WTC11 (cell line): Measurements from ENCODE around the gene ERP29. TPM values are rescaled to one million over a fixed set of nuclear protein-coding genes. Genes with fewer than 3 reads are reported as not detected.

Experiments used
- ATAC-seq: fragments of 200-7000 bp; cut with Tn5 transposase; 2 replicates; pipeline ENCODE4 v1.10.0; 2021; ENCODE audit warnings: mild to moderate bottlenecking, moderate library complexity
- CTCF ChIA-PET: fragments of 300-600 bp; sonication (Branson Sonifier 250); formaldehyde crosslinking; loops from one replicate; lab custom pipeline; 2021; ENCODE audit warnings: antibody characterized with exemption; lab: Charles Lee
- POLR2A ChIA-PET: fragments of 350-600 bp; sonication (Branson Sonifier 250); formaldehyde crosslinking; loops from one replicate; lab custom pipeline; 2021; ENCODE audit warnings: antibody characterized with exemption; lab: Charles Lee
- DNase-seq: peaks from one replicate; pipeline ENCODE4 v3.0.0; 2021; ENCODE audit warnings: low spot score
- H3K27ac Mint-ChIP-seq: 2 replicates; pipeline ENCODE4 v1.8.0; 2021; ENCODE audit warnings: mixed read lengths
- H3K27me3 Mint-ChIP-seq: 2 replicates; pipeline ENCODE4 v1.8.0; 2021; ENCODE audit warnings: low read depth, mild to moderate bottlenecking, moderate library complexity, mixed read lengths
- H3K36me3 Mint-ChIP-seq: 2 replicates; pipeline ENCODE4 v1.8.0; 2021; ENCODE audit warnings: mixed read lengths
- H3K4me1 Mint-ChIP-seq: 2 replicates; pipeline ENCODE4 v1.8.0; 2022; ENCODE audit warnings: mixed read lengths
- H3K4me3 Mint-ChIP-seq: 2 replicates; pipeline ENCODE4 v1.8.0; 2021; ENCODE audit warnings: mild to moderate bottlenecking, moderate library complexity, mixed read lengths
- H3K9me3 Mint-ChIP-seq: 2 replicates; pipeline ENCODE4 v1.8.0; 2021; ENCODE audit warnings: mixed read lengths
- FOXK1 ChIP-seq: sonication (generic); formaldehyde crosslinking; IDR thresholded peaks from 2 replicates; pipeline ENCODE4 v1.8.0; 2022; ENCODE audit warnings: mild to moderate bottlenecking, moderate library complexity, missing genetic modification reagents
- HMGA2 ChIP-seq: fragments of 250-450 bp; sonication (Bioruptor Pico); IDR thresholded peaks from 2 replicates; pipeline ENCODE4 v1.4.0; 2021; ENCODE audit warnings: mild to moderate bottlenecking, moderate library complexity
- JUN ChIP-seq: sonication (generic); formaldehyde crosslinking; IDR thresholded peaks from 2 replicates; pipeline ENCODE4 v1.8.0; 2023; ENCODE audit warnings: mild to moderate bottlenecking, missing genetic modification reagents
- MXD4 ChIP-seq: fragments of 250-450 bp; sonication (Bioruptor Pico); IDR thresholded peaks from 2 replicates; pipeline ENCODE4 v1.8.0; 2021; ENCODE audit warnings: mild to moderate bottlenecking, moderate library complexity, borderline replicate concordance
- NR1H2 ChIP-seq: sonication (generic); formaldehyde crosslinking; IDR thresholded peaks from 2 replicates; pipeline ENCODE4 v1.9.0; 2021; ENCODE audit warnings: mild to moderate bottlenecking, moderate library complexity, missing genetic modification reagents
- NR3C1 ChIP-seq: sonication (generic); formaldehyde crosslinking; conservative IDR thresholded peaks from 2 replicates; pipeline ENCODE4 v1.8.1; 2023; ENCODE audit warnings: low read depth, mild to moderate bottlenecking, missing genetic modification reagents
- OVOL2 ChIP-seq: fragments of 250-450 bp; sonication (Bioruptor Pico); IDR thresholded peaks from 2 replicates; pipeline ENCODE4 v1.9.0; 2021; ENCODE audit warnings: mild to moderate bottlenecking, borderline replicate concordance
- SMAD3 ChIP-seq: sonication (generic); formaldehyde crosslinking; IDR thresholded peaks from 2 replicates; pipeline ENCODE4 v1.8.0; 2022; ENCODE audit warnings: missing genetic modification reagents, mild to moderate bottlenecking, borderline replicate concordance
- SOX15 ChIP-seq: fragments of 250-450 bp; sonication (Bioruptor Pico); IDR thresholded peaks from 2 replicates; pipeline ENCODE4 v1.9.0; 2021; ENCODE audit warnings: mild to moderate bottlenecking
- ZNF121 ChIP-seq: sonication (generic); formaldehyde crosslinking; IDR thresholded peaks from 2 replicates; pipeline ENCODE4 v1.8.0; 2023; ENCODE audit warnings: missing genetic modification reagents
- ZNF263 ChIP-seq: sonication (generic); formaldehyde crosslinking; IDR thresholded peaks from 2 replicates; pipeline ENCODE4 v1.8.1; 2022; ENCODE audit warnings: low read depth, mild to moderate bottlenecking, moderate library complexity, missing genetic modification reagents
- ZNF396 ChIP-seq: fragments of 250-450 bp; sonication (Bioruptor Pico); IDR thresholded peaks from 2 replicates; pipeline ENCODE4 v1.8.0; 2021; ENCODE audit warnings: mild to moderate bottlenecking, moderate library complexity, borderline replicate concordance
- total RNA-seq: library from RNA; stranded (reverse); gene quantifications from 3 replicates; pipeline ENCODE4 v1.2.3, GENCODE V29; 2021
- TF ChIP-seq, protein P1 (sequence below): sonication (generic); formaldehyde crosslinking; IDR thresholded peaks from 2 replicates; pipeline ENCODE4 v1.8.1; 2022; ENCODE audit warnings: mild to moderate bottlenecking, missing genetic modification reagents, moderate library complexity, borderline replicate concordance
- TF ChIP-seq, protein P2 (sequence below): sonication (generic); formaldehyde crosslinking; IDR thresholded peaks from 2 replicates; pipeline ENCODE4 v1.8.1; 2022; ENCODE audit warnings: low read depth, missing genetic modification reagents, borderline replicate concordance
- TF ChIP-seq, protein P3 (sequence below): sonication (generic); formaldehyde crosslinking; IDR thresholded peaks from 2 replicates; pipeline ENCODE4 v1.8.1; 2023; ENCODE audit warnings: mild to moderate bottlenecking, missing genetic modification reagents, moderate library complexity
- TF ChIP-seq, protein P4 (sequence below): sonication (generic); formaldehyde crosslinking; IDR thresholded peaks from 2 replicates; pipeline ENCODE4 v1.8.1; 2023; ENCODE audit warnings: mild to moderate bottlenecking, missing genetic modification reagents, moderate library complexity
- TF ChIP-seq, protein P5 (sequence below): sonication (generic); formaldehyde crosslinking; IDR thresholded peaks from 2 replicates; pipeline ENCODE4 v1.8.0; 2022; ENCODE audit warnings: mild to moderate bottlenecking, missing genetic modification reagents
- TF ChIP-seq, protein P6 (sequence below): sonication (generic); formaldehyde crosslinking; IDR thresholded peaks from 2 replicates; pipeline ENCODE4 v1.8.1; 2023; ENCODE audit warnings: mild to moderate bottlenecking, missing genetic modification reagents
- TF ChIP-seq, protein P7 (sequence below): sonication (generic); formaldehyde crosslinking; IDR thresholded peaks from 2 replicates; pipeline ENCODE4 v1.8.1; 2023; ENCODE audit warnings: mild to moderate bottlenecking, moderate library complexity, missing genetic modification reagents
- TF ChIP-seq, protein P8 (sequence below): sonication (generic); formaldehyde crosslinking; conservative IDR thresholded peaks from 2 replicates; pipeline ENCODE4 v1.8.1; 2023; ENCODE audit warnings: mild to moderate bottlenecking, low read depth, missing genetic modification reagents, moderate library complexity

The ERP29 gene
- total RNA-seq, 1 experiment from 2014 or later, result 162 TPM

DNA sequence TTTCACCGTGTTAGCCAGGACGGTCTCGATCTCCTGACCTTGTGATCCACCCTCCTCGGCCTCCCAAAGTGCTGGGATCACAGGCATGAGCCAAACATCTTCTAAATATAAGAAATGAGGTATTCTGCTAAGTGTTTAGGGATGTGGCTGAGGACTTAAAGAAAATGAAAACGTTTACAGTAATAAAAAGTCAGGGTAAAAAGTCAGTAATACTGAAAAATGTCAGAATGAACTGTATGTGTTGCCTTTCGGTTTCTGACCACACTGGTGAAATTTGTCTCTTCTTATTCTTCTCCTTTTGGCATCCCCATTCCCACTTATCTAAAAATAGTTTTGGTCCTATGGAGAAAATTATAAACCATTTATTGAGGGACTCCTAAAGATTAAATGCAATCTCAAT, 20.8 kb upstream of the ERP29 start:
- TF ChIP-seq SOX15 (CRISPR knock-in tag) (no peak), ZNF396 (CRISPR knock-in tag) (no peak), NR3C1 (CRISPR knock-in tag) (no peak), OVOL2 (CRISPR knock-in tag) (no peak), JUN (no peak), NR1H2 (CRISPR knock-in tag) (no peak), HMGA2 (CRISPR knock-in tag) (no peak), ZNF121 (CRISPR knock-in tag) (no peak)
- TF ChIP-seq, protein P1, sequence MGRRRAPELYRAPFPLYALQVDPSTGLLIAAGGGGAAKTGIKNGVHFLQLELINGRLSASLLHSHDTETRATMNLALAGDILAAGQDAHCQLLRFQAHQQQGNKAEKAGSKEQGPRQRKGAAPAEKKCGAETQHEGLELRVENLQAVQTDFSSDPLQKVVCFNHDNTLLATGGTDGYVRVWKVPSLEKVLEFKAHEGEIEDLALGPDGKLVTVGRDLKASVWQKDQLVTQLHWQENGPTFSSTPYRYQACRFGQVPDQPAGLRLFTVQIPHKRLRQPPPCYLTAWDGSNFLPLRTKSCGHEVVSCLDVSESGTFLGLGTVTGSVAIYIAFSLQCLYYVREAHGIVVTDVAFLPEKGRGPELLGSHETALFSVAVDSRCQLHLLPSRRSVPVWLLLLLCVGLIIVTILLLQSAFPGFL, result no peak
- TF ChIP-seq, protein P2, sequence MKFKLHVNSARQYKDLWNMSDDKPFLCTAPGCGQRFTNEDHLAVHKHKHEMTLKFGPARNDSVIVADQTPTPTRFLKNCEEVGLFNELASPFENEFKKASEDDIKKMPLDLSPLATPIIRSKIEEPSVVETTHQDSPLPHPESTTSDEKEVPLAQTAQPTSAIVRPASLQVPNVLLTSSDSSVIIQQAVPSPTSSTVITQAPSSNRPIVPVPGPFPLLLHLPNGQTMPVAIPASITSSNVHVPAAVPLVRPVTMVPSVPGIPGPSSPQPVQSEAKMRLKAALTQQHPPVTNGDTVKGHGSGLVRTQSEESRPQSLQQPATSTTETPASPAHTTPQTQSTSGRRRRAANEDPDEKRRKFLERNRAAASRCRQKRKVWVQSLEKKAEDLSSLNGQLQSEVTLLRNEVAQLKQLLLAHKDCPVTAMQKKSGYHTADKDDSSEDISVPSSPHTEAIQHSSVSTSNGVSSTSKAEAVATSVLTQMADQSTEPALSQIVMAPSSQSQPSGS (CRISPR knock-in tag), result no peak
- TF ChIP-seq, protein P3, sequence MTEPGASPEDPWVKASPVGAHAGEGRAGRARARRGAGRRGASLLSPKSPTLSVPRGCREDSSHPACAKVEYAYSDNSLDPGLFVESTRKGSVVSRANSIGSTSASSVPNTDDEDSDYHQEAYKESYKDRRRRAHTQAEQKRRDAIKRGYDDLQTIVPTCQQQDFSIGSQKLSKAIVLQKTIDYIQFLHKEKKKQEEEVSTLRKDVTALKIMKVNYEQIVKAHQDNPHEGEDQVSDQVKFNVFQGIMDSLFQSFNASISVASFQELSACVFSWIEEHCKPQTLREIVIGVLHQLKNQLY (CRISPR knock-in tag), result no peak
- TF ChIP-seq, protein P4, sequence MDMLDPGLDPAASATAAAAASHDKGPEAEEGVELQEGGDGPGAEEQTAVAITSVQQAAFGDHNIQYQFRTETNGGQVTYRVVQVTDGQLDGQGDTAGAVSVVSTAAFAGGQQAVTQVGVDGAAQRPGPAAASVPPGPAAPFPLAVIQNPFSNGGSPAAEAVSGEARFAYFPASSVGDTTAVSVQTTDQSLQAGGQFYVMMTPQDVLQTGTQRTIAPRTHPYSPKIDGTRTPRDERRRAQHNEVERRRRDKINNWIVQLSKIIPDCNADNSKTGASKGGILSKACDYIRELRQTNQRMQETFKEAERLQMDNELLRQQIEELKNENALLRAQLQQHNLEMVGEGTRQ (CRISPR knock-in tag), result no peak
- TF ChIP-seq, protein P5, sequence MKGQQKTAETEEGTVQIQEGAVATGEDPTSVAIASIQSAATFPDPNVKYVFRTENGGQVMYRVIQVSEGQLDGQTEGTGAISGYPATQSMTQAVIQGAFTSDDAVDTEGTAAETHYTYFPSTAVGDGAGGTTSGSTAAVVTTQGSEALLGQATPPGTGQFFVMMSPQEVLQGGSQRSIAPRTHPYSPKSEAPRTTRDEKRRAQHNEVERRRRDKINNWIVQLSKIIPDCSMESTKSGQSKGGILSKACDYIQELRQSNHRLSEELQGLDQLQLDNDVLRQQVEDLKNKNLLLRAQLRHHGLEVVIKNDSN (CRISPR knock-in tag), result no peak
- TF ChIP-seq, protein P6, sequence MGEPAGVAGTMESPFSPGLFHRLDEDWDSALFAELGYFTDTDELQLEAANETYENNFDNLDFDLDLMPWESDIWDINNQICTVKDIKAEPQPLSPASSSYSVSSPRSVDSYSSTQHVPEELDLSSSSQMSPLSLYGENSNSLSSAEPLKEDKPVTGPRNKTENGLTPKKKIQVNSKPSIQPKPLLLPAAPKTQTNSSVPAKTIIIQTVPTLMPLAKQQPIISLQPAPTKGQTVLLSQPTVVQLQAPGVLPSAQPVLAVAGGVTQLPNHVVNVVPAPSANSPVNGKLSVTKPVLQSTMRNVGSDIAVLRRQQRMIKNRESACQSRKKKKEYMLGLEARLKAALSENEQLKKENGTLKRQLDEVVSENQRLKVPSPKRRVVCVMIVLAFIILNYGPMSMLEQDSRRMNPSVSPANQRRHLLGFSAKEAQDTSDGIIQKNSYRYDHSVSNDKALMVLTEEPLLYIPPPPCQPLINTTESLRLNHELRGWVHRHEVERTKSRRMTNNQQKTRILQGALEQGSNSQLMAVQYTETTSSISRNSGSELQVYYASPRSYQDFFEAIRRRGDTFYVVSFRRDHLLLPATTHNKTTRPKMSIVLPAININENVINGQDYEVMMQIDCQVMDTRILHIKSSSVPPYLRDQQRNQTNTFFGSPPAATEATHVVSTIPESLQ (CRISPR knock-in tag), result no peak
- peaks cover 9% of the 10 kb centered on the region for H3K4me1 Mint-ChIP-seq
- no peaks in the 10 kb centered on the region for H3K27me3 Mint-ChIP-seq
- H3K4me3 Mint-ChIP-seq, result no peak overlapping the region
- H3K27ac Mint-ChIP-seq, result no peak overlapping the region
- DNase-seq, result no peak
- H3K9me3 Mint-ChIP-seq, result no peaks in the 10 kb centered on the region; the same call in 1 of the 2 replicates
- peaks cover 3% of the 10 kb centered on the region; the same call in 1 of the 2 replicates for H3K36me3 Mint-ChIP-seq
- CTCF ChIA-PET, result interaction anchor here (0.5 kb wide), 1 partner anchor 43 kb away, joined by 3 read pairs; no protein-coding TSS in a partner anchor
- POLR2A ChIA-PET, result no interaction called here
- no peak for ATAC-seq

DNA sequence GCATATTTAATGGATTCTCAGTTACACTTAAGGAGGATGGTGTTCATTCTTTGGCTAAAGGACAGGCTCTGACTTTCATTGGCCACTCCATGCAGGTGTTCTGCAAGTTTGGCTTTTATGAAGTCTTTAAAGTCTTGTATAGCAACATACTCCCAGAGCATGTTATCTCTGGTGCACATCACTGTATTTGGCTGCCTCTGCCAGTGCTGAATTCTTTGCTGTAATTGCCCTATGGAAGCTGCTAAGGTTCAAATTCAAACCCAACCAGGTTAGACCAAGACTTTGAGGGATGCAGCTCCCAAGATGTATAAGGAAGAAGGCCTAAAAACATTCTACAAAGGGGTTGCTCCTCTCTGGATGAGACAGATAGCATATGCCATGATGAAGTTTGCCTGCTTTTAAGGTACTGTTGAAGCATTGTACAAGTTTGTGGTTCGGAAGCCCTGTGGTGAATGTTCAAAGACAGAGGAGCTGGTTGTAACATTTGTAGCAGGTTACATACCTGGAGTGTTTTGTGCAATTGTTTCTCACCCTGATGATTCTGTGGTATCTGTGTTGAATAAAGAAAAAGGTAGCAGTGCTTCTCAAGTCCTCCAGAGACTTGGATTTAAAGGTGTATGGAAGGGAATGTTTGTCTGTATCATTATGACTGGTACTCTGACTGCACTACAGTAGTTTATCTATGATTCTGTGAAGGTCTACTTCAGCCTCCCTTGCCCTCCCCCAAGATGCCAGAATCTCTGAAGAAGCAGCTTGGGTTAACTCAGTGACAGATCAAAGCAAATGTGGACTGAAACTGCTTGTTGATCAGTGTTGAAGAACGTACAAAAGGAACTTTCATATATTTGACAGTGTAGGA, 19.7 kb upstream of the ERP29 start:
- H3K9me3 Mint-ChIP-seq, result no peaks in the 10 kb centered on the region
- H3K27ac Mint-ChIP-seq, result no peak overlapping the region
- POLR2A ChIA-PET, result no interaction called here
- no peak for ATAC-seq
- CTCF ChIA-PET, result no interaction called here
- no peak overlapping the region for H3K4me3 Mint-ChIP-seq
- peaks cover 9% of the 10 kb centered on the region for H3K4me1 Mint-ChIP-seq
- DNase-seq, result no peak
- no peaks in the 10 kb centered on the region for H3K27me3 Mint-ChIP-seq
- H3K36me3 Mint-ChIP-seq, result peaks cover 3% of the 10 kb centered on the region; the same call in 1 of the 2 replicates
- no peak for TF ChIP-seq FOXK1
- TF ChIP-seq, protein P7, sequence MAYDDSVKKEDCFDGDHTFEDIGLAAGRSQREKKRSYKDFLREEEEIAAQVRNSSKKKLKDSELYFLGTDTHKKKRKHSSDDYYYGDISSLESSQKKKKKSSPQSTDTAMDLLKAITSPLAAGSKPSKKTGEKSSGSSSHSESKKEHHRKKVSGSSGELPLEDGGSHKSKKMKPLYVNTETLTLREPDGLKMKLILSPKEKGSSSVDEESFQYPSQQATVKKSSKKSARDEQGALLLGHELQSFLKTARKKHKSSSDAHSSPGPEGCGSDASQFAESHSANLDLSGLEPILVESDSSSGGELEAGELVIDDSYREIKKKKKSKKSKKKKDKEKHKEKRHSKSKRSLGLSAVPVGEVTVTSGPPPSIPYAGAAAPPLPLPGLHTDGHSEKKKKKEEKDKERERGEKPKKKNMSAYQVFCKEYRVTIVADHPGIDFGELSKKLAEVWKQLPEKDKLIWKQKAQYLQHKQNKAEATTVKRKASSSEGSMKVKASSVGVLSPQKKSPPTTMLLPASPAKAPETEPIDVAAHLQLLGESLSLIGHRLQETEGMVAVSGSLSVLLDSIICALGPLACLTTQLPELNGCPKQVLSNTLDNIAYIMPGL (CRISPR knock-in tag), result no peak
- no peak for TF ChIP-seq SMAD3 (CRISPR knock-in tag)
- no peak for TF ChIP-seq NR3C1 (CRISPR knock-in tag)
- TF ChIP-seq, protein P8, sequence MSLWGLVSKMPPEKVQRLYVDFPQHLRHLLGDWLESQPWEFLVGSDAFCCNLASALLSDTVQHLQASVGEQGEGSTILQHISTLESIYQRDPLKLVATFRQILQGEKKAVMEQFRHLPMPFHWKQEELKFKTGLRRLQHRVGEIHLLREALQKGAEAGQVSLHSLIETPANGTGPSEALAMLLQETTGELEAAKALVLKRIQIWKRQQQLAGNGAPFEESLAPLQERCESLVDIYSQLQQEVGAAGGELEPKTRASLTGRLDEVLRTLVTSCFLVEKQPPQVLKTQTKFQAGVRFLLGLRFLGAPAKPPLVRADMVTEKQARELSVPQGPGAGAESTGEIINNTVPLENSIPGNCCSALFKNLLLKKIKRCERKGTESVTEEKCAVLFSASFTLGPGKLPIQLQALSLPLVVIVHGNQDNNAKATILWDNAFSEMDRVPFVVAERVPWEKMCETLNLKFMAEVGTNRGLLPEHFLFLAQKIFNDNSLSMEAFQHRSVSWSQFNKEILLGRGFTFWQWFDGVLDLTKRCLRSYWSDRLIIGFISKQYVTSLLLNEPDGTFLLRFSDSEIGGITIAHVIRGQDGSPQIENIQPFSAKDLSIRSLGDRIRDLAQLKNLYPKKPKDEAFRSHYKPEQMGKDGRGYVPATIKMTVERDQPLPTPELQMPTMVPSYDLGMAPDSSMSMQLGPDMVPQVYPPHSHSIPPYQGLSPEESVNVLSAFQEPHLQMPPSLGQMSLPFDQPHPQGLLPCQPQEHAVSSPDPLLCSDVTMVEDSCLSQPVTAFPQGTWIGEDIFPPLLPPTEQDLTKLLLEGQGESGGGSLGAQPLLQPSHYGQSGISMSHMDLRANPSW (CRISPR knock-in tag), result no peak
- TF ChIP-seq HMGA2 (CRISPR knock-in tag), result no peak
- no peak for TF ChIP-seq MXD4 (CRISPR knock-in tag)
- TF ChIP-seq ZNF263 (CRISPR knock-in tag), result no peak
